HG03342 (cell line): ENCODE data around the gene KIF16B.
"Not testable (repeated sequence)": the region's sequence is repeated elsewhere in the genome, so short reads cannot be mapped to it uniquely, and the experiment has no call there.

Experiments
- ATAC-seq: cut with Tn5 transposase; IDR thresholded peaks from one replicate; pipeline ENCODE4 v1.9.1; 2021; ENCODE audit warnings: mild to moderate bottlenecking, moderate library complexity; ENCODE audit not compliant: unreplicated experiment

KIF16B gene

DNA sequence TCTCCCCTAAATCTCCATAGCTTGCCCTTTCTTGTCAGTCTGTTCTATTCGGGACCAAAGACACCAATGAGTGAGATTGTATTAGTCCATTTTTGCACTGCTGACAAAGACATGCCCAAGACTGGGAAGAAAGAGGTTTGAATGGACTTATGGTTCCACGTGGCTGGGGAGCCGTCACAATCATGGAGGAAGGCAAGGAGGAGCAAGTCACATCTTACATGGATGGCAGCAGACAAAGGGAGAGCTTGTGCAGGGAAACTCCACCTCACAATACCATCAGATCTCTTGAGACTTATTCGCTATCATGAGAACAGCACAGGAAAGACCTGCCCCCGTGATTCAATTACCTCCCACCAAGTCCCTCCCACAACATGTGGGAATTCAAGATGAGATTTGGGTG lies 133.7 kb downstream of the KIF16B start:
- ATAC-seq: not testable (repeated sequence)

DNA sequence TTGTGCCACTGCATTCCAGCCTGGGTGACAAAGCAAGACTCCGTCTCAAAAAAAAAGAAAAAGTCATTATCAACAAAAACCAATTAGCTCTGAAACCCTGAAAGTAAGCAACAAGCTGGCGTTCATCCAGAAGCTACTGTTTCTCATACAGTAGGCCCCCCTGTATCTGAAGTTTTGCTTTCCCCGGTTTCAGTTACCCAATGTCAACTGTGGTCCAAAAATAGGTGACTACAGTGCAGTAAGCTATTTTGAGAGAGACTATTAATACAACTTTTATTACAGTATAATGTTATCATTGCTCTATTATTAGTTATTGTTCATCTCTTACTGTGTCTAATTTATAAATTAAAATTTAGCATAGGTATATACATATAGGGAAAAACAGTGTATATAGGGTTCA lies 135.1 kb downstream of the KIF16B start:
- ATAC-seq: no peak

- no peak for ATAC-seq
These were observed 135.8 kb downstream of the KIF16B start for GRCh38 chr20:16437387-16437996.

- peak; percentile 74 for ATAC-seq
These were observed 139.1 kb downstream of the KIF16B start for GRCh38 chr20:16434062-16434664.

DNA sequence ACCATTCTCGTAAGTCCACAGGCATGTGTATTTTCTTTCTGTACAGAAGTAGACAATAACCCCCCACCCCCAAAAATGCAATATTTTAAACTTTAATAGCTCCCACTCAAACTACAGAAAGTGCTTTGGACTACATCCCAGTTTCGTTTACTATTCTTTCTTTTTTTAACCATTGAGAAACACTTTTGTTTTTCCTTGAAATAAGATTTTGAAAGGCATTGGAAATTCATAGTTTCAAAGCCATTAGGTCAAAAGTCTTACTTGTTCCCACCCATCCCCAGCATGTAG lies 140.0 kb downstream of the KIF16B start:
- ATAC-seq: no peak

GRCh38 chr20:16432466-16433292 lies 140.6 kb downstream of the KIF16B start:
- no peak for ATAC-seq

GRCh38 chr20:16428112-16428511 lies 145.1 kb downstream of the KIF16B start:
- no peak for ATAC-seq

- no peak for ATAC-seq
These were observed 145.7 kb downstream of the KIF16B start for GRCh38 chr20:16427571-16427970.

- no peak for ATAC-seq
These were observed 148.5 kb downstream of the KIF16B start for GRCh38 chr20:16424780-16425179.

DNA sequence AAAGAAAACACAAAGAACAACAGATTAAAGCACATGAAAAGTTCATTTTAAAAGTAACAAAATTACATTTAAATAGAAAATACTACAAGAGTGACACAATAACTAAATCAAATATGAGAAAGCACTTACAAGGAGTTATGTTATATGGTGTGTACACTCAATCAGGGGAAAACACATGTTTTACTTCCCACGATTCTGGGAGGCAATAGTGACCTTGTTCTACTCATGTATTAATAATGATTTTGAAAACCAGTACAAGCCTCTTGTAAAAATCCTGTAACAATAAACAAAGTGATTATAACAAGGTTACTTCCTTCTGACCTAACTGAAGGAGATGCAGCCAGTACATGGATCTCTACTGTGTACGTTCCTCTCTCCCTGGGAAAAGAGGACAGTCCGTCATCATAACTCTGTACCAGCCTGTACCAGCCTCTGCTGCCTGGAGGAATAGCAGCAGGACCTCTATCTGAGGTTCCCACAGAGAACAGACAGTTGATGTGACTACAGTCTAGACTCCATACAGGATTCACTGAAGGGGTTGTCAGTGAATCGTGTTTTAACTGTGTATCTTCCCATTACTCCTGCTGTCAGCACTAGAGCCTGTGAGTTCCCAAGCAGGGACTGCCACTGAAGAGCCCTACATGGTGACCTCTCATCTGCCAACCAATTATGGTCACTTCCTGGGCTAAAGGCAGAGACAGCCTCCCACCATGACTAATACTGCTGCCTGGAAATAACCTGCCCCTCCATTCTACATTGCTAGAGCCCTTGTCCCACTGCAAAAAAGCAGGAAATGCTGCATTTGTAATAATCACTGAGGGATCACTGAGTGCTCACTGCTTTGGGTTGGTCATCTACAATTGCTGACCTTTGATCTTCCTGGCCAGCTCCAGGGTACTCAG lies 149.7 kb downstream of the KIF16B start:
- ATAC-seq: no peak

DNA sequence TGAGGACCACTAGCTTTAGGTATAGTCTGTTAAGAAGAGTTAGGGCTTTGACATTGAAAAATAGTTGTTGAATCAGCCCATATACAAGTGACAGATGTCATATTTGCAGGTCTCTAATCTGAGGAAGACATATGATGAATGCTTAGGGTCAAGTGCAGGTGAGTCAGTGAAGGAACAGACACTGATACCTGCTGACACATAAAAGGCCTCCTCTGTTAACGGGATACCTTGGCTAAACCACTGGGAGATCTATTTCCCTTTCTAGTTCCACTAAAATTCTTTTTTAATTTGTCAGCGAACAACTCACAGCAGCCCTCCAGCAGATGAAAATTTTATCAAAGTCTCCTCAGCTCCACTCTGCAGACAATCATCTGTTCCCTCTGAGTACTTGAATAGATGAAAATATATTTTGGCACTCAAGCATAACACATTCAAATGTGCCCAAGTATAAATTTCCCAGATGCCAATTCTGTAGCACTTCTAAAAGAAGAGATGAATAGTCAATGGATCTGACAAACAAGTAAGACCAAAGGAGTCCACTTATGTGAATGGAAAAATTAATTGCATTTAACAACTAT lies 154.0 kb downstream of the KIF16B start:
- ATAC-seq: no peak

DNA sequence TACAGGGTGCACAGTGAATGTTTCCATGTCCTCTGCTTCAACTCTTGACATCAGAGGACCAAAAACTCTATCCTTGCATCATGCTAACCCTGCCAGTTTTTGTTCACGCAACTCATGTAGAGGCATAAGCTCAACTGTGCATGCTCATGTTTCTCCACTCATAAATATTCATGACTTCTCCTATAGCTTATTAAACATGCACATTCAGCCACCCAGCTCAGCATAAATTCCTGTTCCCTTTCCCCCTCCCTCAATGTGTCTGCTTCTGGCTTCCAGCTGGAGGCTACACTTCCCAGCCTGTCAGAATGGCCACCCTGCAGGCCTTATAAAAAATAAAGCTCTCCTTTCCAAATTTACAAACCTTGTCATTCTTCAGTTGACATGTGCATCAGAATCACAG lies 154.6 kb downstream of the KIF16B start:
- ATAC-seq: no peak

- no peak for ATAC-seq
These were observed 156.2 kb downstream of the KIF16B start for GRCh38 chr20:16417001-16417400.

DNA sequence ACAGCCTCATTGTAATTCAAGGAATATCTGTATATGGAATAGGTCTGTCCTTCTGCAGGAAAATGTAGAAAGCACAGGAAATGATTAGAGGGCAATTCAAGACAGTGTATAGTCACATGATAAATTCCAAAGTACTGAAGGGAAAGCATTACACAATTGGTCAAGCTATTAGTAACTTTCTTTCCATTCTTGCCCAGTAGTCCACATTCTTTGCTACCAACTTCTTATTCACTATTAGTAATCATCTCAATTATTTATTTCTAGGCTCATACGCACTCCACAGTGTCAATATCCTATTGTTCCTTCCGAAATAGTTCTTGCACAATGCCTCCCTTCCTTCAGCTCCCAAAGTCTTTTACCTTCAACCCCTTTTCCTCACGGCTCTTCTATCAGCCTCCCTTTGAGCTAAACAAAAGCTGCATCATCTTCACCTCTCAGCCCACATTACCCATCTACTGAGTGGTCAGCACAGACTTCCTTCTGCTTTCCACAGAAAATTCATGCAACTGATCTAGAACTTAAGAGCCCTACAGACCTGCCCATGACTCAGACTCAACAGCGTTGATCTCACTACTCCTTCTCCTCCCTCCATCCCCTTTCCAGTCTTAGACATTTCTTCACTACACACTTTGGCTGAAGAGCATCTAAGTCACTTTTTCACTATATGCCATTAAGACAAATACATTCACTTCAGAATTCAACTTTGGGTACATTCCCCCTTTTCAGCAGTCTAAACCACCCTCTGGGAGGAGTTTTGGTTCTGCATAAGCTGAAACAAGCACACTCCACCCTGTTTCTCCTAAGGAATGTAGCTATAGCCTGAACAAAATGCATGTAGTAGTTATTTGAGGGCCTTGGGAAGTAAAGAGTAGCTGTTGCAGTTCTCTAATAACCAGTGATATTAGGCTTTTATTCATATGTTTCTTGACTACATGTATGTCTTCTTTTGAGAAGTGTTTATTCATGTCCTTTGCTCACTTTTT lies 157.9 kb downstream of the KIF16B start:
- ATAC-seq: no peak

GRCh38 chr20:16412906-16413305 lies 160.3 kb downstream of the KIF16B start:
- no peak for ATAC-seq

DNA sequence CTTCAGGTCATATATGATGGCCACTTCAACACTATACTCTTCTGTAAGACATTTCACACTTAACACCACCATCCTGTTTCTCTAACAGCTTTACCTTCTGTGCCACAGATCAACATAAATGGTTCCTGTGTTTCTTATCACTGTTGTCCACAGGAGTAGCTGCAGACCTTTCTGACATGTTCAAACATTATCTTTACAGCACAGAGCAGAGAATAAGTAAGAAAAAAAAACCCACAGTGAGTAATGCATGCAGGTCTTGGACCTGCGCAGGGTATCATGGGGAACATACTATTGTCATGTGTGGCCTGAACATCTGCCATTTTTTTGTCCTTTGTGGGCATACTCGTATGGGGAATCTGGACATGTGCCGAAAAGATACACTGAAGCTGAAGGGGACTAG lies 161.9 kb downstream of the KIF16B start:
- no peak for ATAC-seq

GRCh38 chr20:16410626-16411025 lies 162.6 kb downstream of the KIF16B start:
- ATAC-seq: no peak

GRCh38 chr20:16408981-16409380 lies 164.3 kb downstream of the KIF16B start:
- no peak for ATAC-seq

GRCh38 chr20:16407251-16408067 lies 165.8 kb downstream of the KIF16B start:
- no peak for ATAC-seq
